Measurements from ENCODE around the gene MSANTD1. TPM values are rescaled to one million over a fixed set of nuclear protein-coding genes. Genes with fewer than 3 reads are reported as not detected.

Gene MSANTD1
- total RNA-seq, 2 donors from 2014 or later = 1.00 to 2.5 TPM

GRCh38 chr4:3294401-3295241 lies 45.7 kb downstream of the MSANTD1 start:
- H3K9me3 ChIP-seq (ENCODE audit: control insufficient read depth, low read length) = no peaks in the 10 kb centered on the region
- H3K9ac ChIP-seq (ENCODE audit: extremely low read depth, low read length, poor library complexity, severe bottlenecking) = no peak overlapping the region
- Mint-ChIP-seq H3K4me1 (peaks cover 38% of the 10 kb centered on the region), H3K4me3 (peak overlapping the region; percentile 77), H3K27ac (peak overlapping the region; percentile 58), H3K36me3 (ENCODE audit: low read depth) (peaks cover 7% of the 10 kb centered on the region), H3K27me3 (ENCODE audit: insufficient read depth) (peaks cover 15% of the 10 kb centered on the region), H3K9me3 (no peaks in the 10 kb centered on the region)
- no peaks in the 10 kb centered on the region for H3K36me3 ChIP-seq (ENCODE audit: control insufficient read depth, insufficient read depth, low read length)
- no peak for DNase-seq
- peaks cover 12% of the 10 kb centered on the region for H3K27me3 ChIP-seq (ENCODE audit: control insufficient read depth, insufficient read depth, low read length, poor library complexity, severe bottlenecking)
- peak overlapping the region; percentile 16 for H3K27ac ChIP-seq (ENCODE audit: low read depth, low read length)
- TF ChIP-seq CTCF (conservative IDR thresholded peaks at IDR 0.05) = no peak
- 92 to 100% methylated on average over 11 to 19 of the region's 19 CpGs for WGBS, 2 experiments (ENCODE audit: insufficient coverage in 1 of 2, insufficient read length in 1 of 2)
- peak overlapping the region; percentile 89 for H3K4me3 ChIP-seq (ENCODE audit: low read length)
- H3K4me1 ChIP-seq (ENCODE audit: control insufficient read depth, insufficient read depth, low read length) = peaks cover 8% of the 10 kb centered on the region

DNA sequence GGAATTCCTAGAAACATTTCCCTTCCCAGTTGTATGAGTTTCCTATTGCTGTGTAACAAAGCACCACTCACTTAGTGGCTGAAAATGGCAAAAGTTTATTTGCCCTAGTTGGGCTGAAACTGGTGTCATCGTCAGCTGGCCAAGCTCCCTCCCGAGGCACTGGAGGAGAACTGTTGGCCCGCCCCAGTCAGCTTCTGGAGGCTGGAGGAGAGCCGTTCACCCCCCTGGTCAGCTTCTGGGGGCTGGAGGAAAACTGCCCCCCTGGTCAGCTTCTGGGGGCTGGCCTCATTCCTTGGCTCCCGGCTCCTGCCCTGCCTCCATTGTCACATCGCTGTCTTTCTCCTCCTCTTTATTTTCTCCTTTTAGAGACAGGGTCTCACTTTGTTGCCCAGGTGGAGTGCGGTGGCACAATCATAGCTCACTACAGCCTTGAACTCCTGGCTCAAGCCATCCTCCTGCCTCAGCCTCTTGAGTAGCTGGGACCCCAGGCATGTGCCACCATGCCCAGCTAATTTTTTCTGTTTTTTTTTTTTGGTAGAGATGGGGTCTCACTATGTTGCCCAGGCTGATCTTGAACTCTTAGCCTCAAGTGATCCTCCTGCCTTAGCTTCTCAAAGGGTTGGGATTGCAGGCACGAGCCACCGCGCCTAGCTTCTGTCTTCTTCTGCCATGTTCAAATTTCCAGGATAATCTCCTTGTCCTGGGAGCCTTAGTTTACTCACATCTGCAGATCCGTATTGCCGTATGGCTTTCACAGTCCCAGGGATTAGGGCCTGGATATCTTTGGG lies 47.1 kb downstream of the MSANTD1 start:
- Histone ChIP-seq H3K9ac (ENCODE audit: extremely low read depth, low read length, poor library complexity, severe bottlenecking) (no peak overlapping the region), H3K27ac (ENCODE audit: low read depth, low read length) (no peak overlapping the region), H3K36me3 (ENCODE audit: control insufficient read depth, insufficient read depth, low read length) (no peaks in the 10 kb centered on the region), H3K9me3 (ENCODE audit: control insufficient read depth, low read length) (no peaks in the 10 kb centered on the region), H3K4me3 (ENCODE audit: low read length) (no peak overlapping the region), H3K4me1 (ENCODE audit: control insufficient read depth, insufficient read depth, low read length) (peaks cover 17% of the 10 kb centered on the region), H3K27me3 (ENCODE audit: control insufficient read depth, insufficient read depth, low read length, poor library complexity, severe bottlenecking) (no peaks in the 10 kb centered on the region)
- 88 to 92% methylated on average over 9 to 12 of the region's 12 CpGs for WGBS, 2 experiments (ENCODE audit: insufficient coverage in 1 of 2, insufficient read length in 1 of 2)
- peaks cover 4% of the 10 kb centered on the region for H3K27me3 Mint-ChIP-seq (ENCODE audit: insufficient read depth)
- H3K9me3 Mint-ChIP-seq = no peaks in the 10 kb centered on the region
- no peak overlapping the region for H3K4me3 Mint-ChIP-seq
- no peak for TF ChIP-seq CTCF (conservative IDR thresholded peaks at IDR 0.05)
- H3K27ac Mint-ChIP-seq = no peak overlapping the region
- peaks cover 7% of the 10 kb centered on the region for H3K36me3 Mint-ChIP-seq (ENCODE audit: low read depth)
- peaks cover 44% of the 10 kb centered on the region for H3K4me1 Mint-ChIP-seq
- peak; percentile 49 for DNase-seq

GRCh38 chr4:3296651-3297050 lies 47.7 kb downstream of the MSANTD1 start:
- Histone ChIP-seq H3K4me1 (ENCODE audit: control insufficient read depth, insufficient read depth, low read length) (peaks cover 17% of the 10 kb centered on the region), H3K27me3 (ENCODE audit: control insufficient read depth, insufficient read depth, low read length, poor library complexity, severe bottlenecking) (no peaks in the 10 kb centered on the region), H3K9me3 (ENCODE audit: control insufficient read depth, low read length) (no peaks in the 10 kb centered on the region), H3K4me3 (ENCODE audit: low read length) (no peak overlapping the region), H3K9ac (ENCODE audit: extremely low read depth, low read length, poor library complexity, severe bottlenecking) (no peak overlapping the region), H3K36me3 (ENCODE audit: control insufficient read depth, insufficient read depth, low read length) (no peaks in the 10 kb centered on the region), H3K27ac (ENCODE audit: low read depth, low read length) (no peak overlapping the region)
- H3K4me1 Mint-ChIP-seq = peaks cover 40% of the 10 kb centered on the region
- WGBS, 2 experiments (ENCODE audit: insufficient coverage in 1 of 2, insufficient read length in 1 of 2) = 87 to 92% methylated on average over 7 to 8 of the region's 8 CpGs
- no peak overlapping the region for H3K27ac Mint-ChIP-seq
- peaks cover 7% of the 10 kb centered on the region for H3K36me3 Mint-ChIP-seq (ENCODE audit: low read depth)
- no peak overlapping the region for H3K4me3 Mint-ChIP-seq
- no peaks in the 10 kb centered on the region for H3K9me3 Mint-ChIP-seq
- peak; percentile 37 for DNase-seq
- no peaks in the 10 kb centered on the region for H3K27me3 Mint-ChIP-seq (ENCODE audit: insufficient read depth)
- TF ChIP-seq CTCF (conservative IDR thresholded peaks at IDR 0.05) = no peak

Data from endodermal cell (in vitro differentiated cells).